Osteoblast (primary cell): ENCODE measurements around the gene SRC. TPM values are rescaled to one million over a fixed set of nuclear protein-coding genes. Genes with fewer than 3 reads are reported as not detected.

Experiments
- DNase-seq: peaks from one replicate; pipeline ENCODE4 v3.0.0; 2011; ENCODE audit warnings: low spot score, mixed read lengths; ENCODE audit not compliant: insufficient read length; ENCODE audit errors: missing footprints
- H2AFZ ChIP-seq: 2 replicates; pipeline ENCODE4 v1.6.0; 2011; ENCODE audit warnings: mild to moderate bottlenecking, low read length
- H3K27ac ChIP-seq: 2 replicates; pipeline ENCODE4 v1.5.1; 2011; ENCODE audit warnings: mild to moderate bottlenecking, low read depth, low read length, moderate library complexity
- H3K27me3 ChIP-seq: 2 replicates; pipeline ENCODE4 v1.6.0; 2012; ENCODE audit warnings: mild to moderate bottlenecking, control low read depth, inconsistent platforms, low read length, moderate library complexity; ENCODE audit not compliant: insufficient read depth
- H3K36me3 ChIP-seq: 2 replicates; pipeline ENCODE4 v1.5.1; 2011; ENCODE audit warnings: mild to moderate bottlenecking, low read length, control low read depth, moderate library complexity; ENCODE audit not compliant: insufficient read depth
- H3K4me1 ChIP-seq: 2 replicates; pipeline ENCODE4 v1.5.1; 2011; ENCODE audit warnings: mild to moderate bottlenecking, low read length, control low read depth, moderate library complexity; ENCODE audit not compliant: insufficient read depth
- H3K4me2 ChIP-seq: 2 replicates; pipeline ENCODE4 v1.6.0; 2011; ENCODE audit warnings: mild to moderate bottlenecking, low read length; ENCODE audit not compliant: insufficient read depth
- H3K4me3 ChIP-seq: fragments of 200-600 bp; sonication (generic); 3 replicates; pipeline ENCODE4 v1.5.1; 2012; ENCODE audit warnings: mild to moderate bottlenecking, low read length, inconsistent platforms; ENCODE audit not compliant: insufficient read depth
- H3K79me2 ChIP-seq: 2 replicates; pipeline ENCODE4 v1.6.0; 2012; ENCODE audit warnings: mild to moderate bottlenecking, low read length, control low read depth, inconsistent platforms; ENCODE audit not compliant: insufficient read depth
- H3K9me3 ChIP-seq: 2 replicates; pipeline ENCODE4 v1.5.1; 2011; ENCODE audit warnings: low read depth, low read length, control low read depth
- H4K20me1 ChIP-seq: 2 replicates; pipeline ENCODE4 v1.6.0; 2012; ENCODE audit warnings: mild to moderate bottlenecking, low read length, control low read depth; ENCODE audit not compliant: insufficient read depth
- CTCF ChIP-seq: IDR thresholded peaks from 2 replicates; pipeline ENCODE4 v1.5.1; 2011; ENCODE audit warnings: mild to moderate bottlenecking, low read depth, low read length, moderate library complexity; ENCODE audit errors: extremely low read depth
- total RNA-seq: library from RNA; depleted of rRNA; stranded (reverse); fragments of >200 nt; gene quantifications from 2 replicates; pipeline ENCODE4 v1.2.3, GENCODE V29; 2012

The SRC gene
- total RNA-seq, 1 donor: 22.4 TPM

GRCh38 chr20:37396416-37397075 is 50.6 kb downstream of the SRC start:
- Histone ChIP-seq H3K9me3 (no peaks in the 10 kb centered on the region), H3K4me1 (no peaks in the 10 kb centered on the region), H3K27ac (no peak overlapping the region), H3K27me3 (no peaks in the 10 kb centered on the region), H4K20me1 (no peaks in the 10 kb centered on the region), H3K79me2 (no peaks in the 10 kb centered on the region), H3K4me2 (no peak overlapping the region), H3K36me3 (peaks cover 18% of the 10 kb centered on the region), H3K4me3 (no peak overlapping the region), H2AFZ (no peak overlapping the region)
- peak; percentile 51 for DNase-seq
- TF ChIP-seq CTCF: no peak

- no peak overlapping the region for H3K27ac ChIP-seq
- no peak overlapping the region for H3K4me3 ChIP-seq
- no peaks in the 10 kb centered on the region for H3K9me3 ChIP-seq
- TF ChIP-seq CTCF: no peak
- H3K79me2 ChIP-seq: no peaks in the 10 kb centered on the region
- peak; percentile 92 for DNase-seq
- no peak overlapping the region for H3K4me2 ChIP-seq
- no peak overlapping the region for H2AFZ ChIP-seq
- no peaks in the 10 kb centered on the region for H4K20me1 ChIP-seq
- no peaks in the 10 kb centered on the region for H3K27me3 ChIP-seq
- H3K36me3 ChIP-seq: peaks cover 14% of the 10 kb centered on the region
- no peaks in the 10 kb centered on the region for H3K4me1 ChIP-seq
Observed at GRCh38 chr20:37397076-37397953, 51.4 kb downstream of the SRC start.

- H3K27ac ChIP-seq: no peak overlapping the region
- H3K4me1 ChIP-seq: no peaks in the 10 kb centered on the region
- H3K4me2 ChIP-seq: no peak overlapping the region
- no peaks in the 10 kb centered on the region for H3K79me2 ChIP-seq
- H3K27me3 ChIP-seq: no peaks in the 10 kb centered on the region
- no peak for TF ChIP-seq CTCF
- H3K4me3 ChIP-seq: no peak overlapping the region
- no peaks in the 10 kb centered on the region for H4K20me1 ChIP-seq
- no peak overlapping the region for H2AFZ ChIP-seq
- no peaks in the 10 kb centered on the region for H3K9me3 ChIP-seq
- peak; percentile 39 for DNase-seq
- peaks cover 15% of the 10 kb centered on the region for H3K36me3 ChIP-seq
Observed at GRCh38 chr20:37397954-37398749, 52.2 kb downstream of the SRC start.
